Left lung (tissue), 10 donors: Measurements from ENCODE around the gene PPP1R3F. TPM values are rescaled to one million over a fixed set of nuclear protein-coding genes. Genes with fewer than 3 reads are reported as not detected.
A peak's percentile ranks its signal among the peaks of the same experiment; 100 is the strongest.

Experiments
- ATAC-seq: fragments of 200-7000 bp; cut with Tn5 transposase; one replicate; pipeline ENCODE4 v1.9.1; 2020; ENCODE audit warnings: moderate library complexity
- DNase-seq, 4 donors: peaks; one replicate each; pipeline ENCODE4 v3.0.0-alpha.2; 2013 to 2020
- H3K27ac ChIP-seq, 2 donors: fragments of 200-600 bp; sonication (generic) in 1 of 2; one replicate each; pipeline versions ENCODE4 v1.5.0 to v1.8.0; 2020 to 2021
- H3K27me3 ChIP-seq, 2 donors: fragments of 200-600 bp; sonication (generic) in 1 of 2; one replicate each; pipeline versions ENCODE4 v1.5.0 to v1.8.0; 2020 to 2021
- H3K36me3 ChIP-seq, 2 donors: fragments of 200-600 bp; sonication (generic) in 1 of 2; one replicate each; pipeline versions ENCODE4 v1.5.0 to v1.8.0; 2020 to 2021
- H3K4me1 ChIP-seq, 2 donors: fragments of 200-600 bp; one replicate each; pipeline ENCODE4 v1.8.0; 2021
- H3K4me3 ChIP-seq, 2 donors: fragments of 200-600 bp; sonication (generic) in 1 of 2; one replicate each; pipeline versions ENCODE4 v1.5.0 to v1.8.0; 2020 to 2021; ENCODE audit warnings: mild to moderate bottlenecking in 1 of 2
- H3K9me3 ChIP-seq, 2 donors: fragments of 200-600 bp; sonication (generic) in 1 of 2; one replicate each; pipeline versions ENCODE4 v1.5.0 to v1.8.0; 2020 to 2021
- CTCF ChIP-seq, 2 donors: fragments of 200-600 bp; sonication (generic) in 1 of 2; IDR thresholded peaks; one replicate each; pipeline versions ENCODE4 v1.5.0 to v1.8.0; 2021; ENCODE audit warnings: antibody characterized with exemption in 2 of 2
- intact Hi-C, 2 donors: fragments of 100-400 bp; cut with DNase I; formaldehyde crosslinking; loops; one replicate each; pipeline versions ENCODE4 v1.11.2 to v1.14.2; 2022
- polyA plus RNA-seq, 6 donors: library from polyadenylated mRNA; unstranded; fragments of 120-200 nt; gene quantifications; one replicate each; pipeline ENCODE4 v1.2.1, GENCODE V29; 2013; ENCODE audit not compliant: insufficient read length in 6 of 6
- total RNA-seq, 2 donors: library from RNA; stranded (reverse); fragmentation: NEBNext Ultra II Directional; extraction: Animal tissue kit (Norgen Biotek cat#: 25700); gene quantifications; one replicate each; pipeline ENCODE4 v1.2.1, GENCODE V29; 2021
- donor health status: DM: no; HTN: yes; CAD: no.
- donor health status: DM: no; HTN: no; CAD: no.

The PPP1R3F gene
- total and polyA plus RNA-seq, 8 donors, result 4.5 to 7.5 (median 6.3) TPM

DNA sequence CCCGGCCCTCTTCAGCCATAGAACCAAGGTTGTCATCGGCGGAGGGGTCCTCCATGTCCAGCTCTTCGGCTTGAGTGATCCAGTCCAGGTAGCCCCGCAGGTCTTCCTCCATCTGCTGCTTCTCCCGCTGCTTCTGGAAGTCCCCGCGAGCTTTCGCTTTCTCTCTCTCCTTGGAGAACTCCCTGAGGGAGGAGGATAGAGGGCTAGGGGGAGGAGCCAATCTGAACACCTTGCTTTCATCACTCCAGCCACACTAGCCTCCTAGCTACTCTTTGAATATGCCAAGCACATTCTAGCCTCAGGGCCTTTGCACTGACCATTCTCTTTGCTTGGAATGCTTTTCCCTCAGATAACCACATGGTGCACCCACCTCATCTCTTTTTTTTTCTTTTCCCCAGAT, 42.6 kb upstream of the PPP1R3F start:
- H3K27ac ChIP-seq, result no peak overlapping the region
- no peak for TF ChIP-seq CTCF (IDR thresholded peaks at IDR 0.05)
- intact Hi-C loops, result no loop called here
- H3K36me3 ChIP-seq, result no peaks in the 10 kb centered on the region
- DNase-seq (no peak), ATAC-seq (no peak)
- no peaks in the 10 kb centered on the region for H3K27me3 ChIP-seq
- no peaks in the 10 kb centered on the region for H3K9me3 ChIP-seq
- H3K4me3 ChIP-seq, result no peak overlapping the region
- no peaks in the 10 kb centered on the region for H3K4me1 ChIP-seq

DNA sequence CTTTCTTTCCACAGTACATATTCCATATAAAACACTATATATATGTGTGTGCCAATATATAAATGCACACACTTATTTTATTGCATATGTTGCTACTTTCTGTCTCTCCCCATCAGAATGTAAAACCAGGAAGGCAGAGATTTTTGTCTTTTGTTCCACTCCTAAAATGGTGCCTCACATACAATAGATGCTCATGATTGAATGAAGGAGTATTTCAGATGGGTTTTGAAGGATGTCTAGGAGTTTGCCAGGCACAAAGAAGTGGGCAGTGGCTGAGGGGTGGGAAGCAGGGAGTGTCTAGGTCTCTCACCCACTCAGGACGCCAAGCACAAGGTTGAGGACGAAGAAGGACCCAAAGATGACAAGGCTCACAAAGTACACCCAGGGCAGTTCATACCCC, 41.9 kb upstream of the PPP1R3F start:
- intact Hi-C loops, result no loop called here

GRCh38 chrX:49228185-49228584, 41.4 kb upstream of the PPP1R3F start:
- DNase-seq (no peak), ATAC-seq (no peak)
- H3K9me3 ChIP-seq, result no peaks in the 10 kb centered on the region
- no peaks in the 10 kb centered on the region for H3K27me3 ChIP-seq
- TF ChIP-seq CTCF (IDR thresholded peaks at IDR 0.05), result no peak
- no peaks in the 10 kb centered on the region for H3K4me1 ChIP-seq
- H3K4me3 ChIP-seq, result no peak overlapping the region
- intact Hi-C loops, result no loop called here
- H3K36me3 ChIP-seq, result no peaks in the 10 kb centered on the region
- no peak overlapping the region for H3K27ac ChIP-seq

More for the DNA sequence above, 41.9 kb upstream of the PPP1R3F start:
- Histone ChIP-seq H3K9me3 (no peaks in the 10 kb centered on the region), H3K27me3 (no peaks in the 10 kb centered on the region), H3K36me3 (no peaks in the 10 kb centered on the region), H3K4me3 (no peak overlapping the region), H3K4me1 (no peaks in the 10 kb centered on the region), H3K27ac (no peak overlapping the region)
- ATAC-seq, result no peak
- TF ChIP-seq CTCF (IDR thresholded peaks at IDR 0.05), result no peak
- no peak for DNase-seq

- H3K27ac ChIP-seq, result peak overlapping the region; percentile 36 to 72
- peak; percentile 84 for ATAC-seq
- H3K27me3 ChIP-seq, result no peaks in the 10 kb centered on the region
- H3K4me3 ChIP-seq, result peak overlapping the region; percentile 9 to 39
- no peaks in the 10 kb centered on the region for H3K9me3 ChIP-seq
- intact Hi-C loops, result no loop called here
- DNase-seq, result peak in 3 of 4 donors; percentile 45 to 93 (median 87)
- H3K36me3 ChIP-seq, result no peaks in the 10 kb centered on the region
- TF ChIP-seq CTCF (IDR thresholded peaks at IDR 0.05), result no peak
- H3K4me1 ChIP-seq, result no peaks in the 10 kb centered on the region
Measured at GRCh38 chrX:49230500-49231232, 38.9 kb upstream of the PPP1R3F start.

DNA sequence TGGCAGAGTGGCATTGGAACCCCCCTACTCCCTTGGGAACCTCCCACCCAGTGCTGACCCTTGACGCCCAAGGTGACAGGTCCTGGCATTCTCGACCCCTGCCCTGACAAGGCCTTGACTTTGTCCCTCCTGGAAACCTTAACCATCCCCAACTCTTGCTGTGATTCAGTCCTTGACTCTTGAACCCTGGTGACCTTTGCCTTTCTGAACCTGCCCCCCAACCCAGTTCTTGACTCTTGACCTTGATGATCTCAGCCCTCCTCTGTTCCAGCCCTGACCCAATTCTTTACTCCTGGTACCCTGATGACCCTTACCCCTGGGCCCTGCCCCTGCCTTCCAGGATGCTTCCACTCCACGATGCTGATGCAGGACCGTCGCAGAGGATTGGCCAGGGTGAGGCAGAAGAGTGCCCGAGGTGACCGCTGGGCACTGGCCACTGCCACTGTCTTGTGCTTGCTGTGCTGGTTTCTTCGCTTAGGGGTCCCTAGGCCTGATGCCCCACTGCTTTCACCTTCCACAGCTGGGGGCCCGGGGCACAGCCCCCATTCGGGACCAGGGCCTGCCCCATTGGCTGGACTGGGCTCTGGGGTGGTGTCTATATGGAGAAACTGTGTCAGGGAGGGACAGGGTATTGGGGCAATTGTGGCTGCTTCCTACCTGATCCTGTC, 38.1 kb upstream of the PPP1R3F start:
- H3K36me3 ChIP-seq, result no peaks in the 10 kb centered on the region
- H3K4me3 ChIP-seq, result no peak overlapping the region
- ATAC-seq, result no peak
- H3K27ac ChIP-seq, result no peak overlapping the region
- DNase-seq, result no peak
- TF ChIP-seq CTCF (IDR thresholded peaks at IDR 0.05), result no peak
- no peaks in the 10 kb centered on the region for H3K27me3 ChIP-seq
- intact Hi-C loops, result no loop called here
- no peaks in the 10 kb centered on the region for H3K9me3 ChIP-seq
- peaks cover 0 to 7% of the 10 kb centered on the region in 2 donors for H3K4me1 ChIP-seq
